Mesendoderm (in vitro differentiated cells): ENCODE results near the gene EVA1C.

Source experiments
- DNase-seq: peaks from one replicate; pipeline ENCODE4 v3.0.0; 2013
- H2AK5ac ChIP-seq: 2 replicates; pipeline ENCODE4 v1.6.1; 2013; ENCODE audit warnings: low read length, inconsistent platforms
- H2BK120ac ChIP-seq: 2 replicates; pipeline ENCODE4 v1.6.1; 2013; ENCODE audit warnings: low read depth, mild to moderate bottlenecking, low read length, moderate library complexity, mixed read lengths
- H2BK15ac ChIP-seq: replicated peaks from 2 replicates; pipeline ENCODE4 v1.6.1; 2013; ENCODE audit warnings: low read depth, mild to moderate bottlenecking, moderate library complexity
- H2BK5ac ChIP-seq: 2 replicates; pipeline ENCODE4 v1.6.1; 2013; ENCODE audit warnings: low read length, inconsistent platforms
- H3K18ac ChIP-seq: 2 replicates; pipeline ENCODE4 v1.6.1; 2013; ENCODE audit warnings: mild to moderate bottlenecking, low read length, mixed read lengths
- H3K23ac ChIP-seq: one replicate; pipeline ENCODE4 v1.6.1; 2013; ENCODE audit warnings: low read length
- H3K27ac ChIP-seq: 2 replicates; pipeline ENCODE4 v1.5.1; 2013; ENCODE audit warnings: low read depth, mild to moderate bottlenecking, inconsistent platforms, low read length, moderate library complexity
- H3K27me3 ChIP-seq: 2 replicates; pipeline ENCODE4 v1.6.1; 2013; ENCODE audit warnings: low read length, control low read depth, mild to moderate bottlenecking, inconsistent platforms; ENCODE audit not compliant: insufficient read depth, poor library complexity
- H3K36me3 ChIP-seq: 2 replicates; pipeline ENCODE4 v1.6.1; 2013; ENCODE audit warnings: low read length, inconsistent platforms; ENCODE audit not compliant: control insufficient read depth, insufficient read depth
- H3K4ac ChIP-seq: one replicate; pipeline ENCODE4 v1.6.1; 2013; ENCODE audit warnings: low read depth, mild to moderate bottlenecking, low read length, moderate library complexity
- H3K4me1 ChIP-seq: 2 replicates; pipeline ENCODE4 v1.6.1; 2013; ENCODE audit warnings: low read depth, low read length, inconsistent platforms; ENCODE audit not compliant: control insufficient read depth
- H3K4me2 ChIP-seq: 2 replicates; pipeline ENCODE4 v1.6.1; 2013; ENCODE audit warnings: low read length
- H3K4me3 ChIP-seq: 2 replicates; pipeline ENCODE4 v1.5.1; 2013; ENCODE audit warnings: mild to moderate bottlenecking, low read length
- H3K56ac ChIP-seq: one replicate; pipeline ENCODE4 v1.6.1; 2013; ENCODE audit warnings: low read length
- H3K79me1 ChIP-seq: 2 replicates; pipeline ENCODE4 v1.6.1; 2013; ENCODE audit warnings: low read length, inconsistent platforms
- H3K79me2 ChIP-seq: 2 replicates; pipeline ENCODE4 v1.6.1; 2013; ENCODE audit warnings: mild to moderate bottlenecking, low read length; ENCODE audit not compliant: control insufficient read depth, insufficient read depth
- H3K9ac ChIP-seq: 2 replicates; pipeline ENCODE4 v1.6.1; 2013; ENCODE audit warnings: low read length, inconsistent platforms
- H4K5ac ChIP-seq: one replicate; pipeline ENCODE4 v1.6.1; 2013; ENCODE audit warnings: low read length
- H4K8ac ChIP-seq: one replicate; pipeline ENCODE4 v1.6.1; 2013; ENCODE audit warnings: low read depth, mild to moderate bottlenecking, control low read depth, low read length, moderate library complexity
- WGBS: extraction: QIAGEN DNeasy Blood & Tissue Kit; methylation state at CpG from one replicate; pipeline ENCODE4 v1.1.7; 2013; ENCODE audit warnings: low lambda C conversion rate, missing lambda C conversion rate; ENCODE audit not compliant: insufficient coverage; ENCODE audit errors: extremely low coverage; 5-methylcytosine and 5-hydroxymethylcytosine counted together

Gene EVA1C

DNA sequence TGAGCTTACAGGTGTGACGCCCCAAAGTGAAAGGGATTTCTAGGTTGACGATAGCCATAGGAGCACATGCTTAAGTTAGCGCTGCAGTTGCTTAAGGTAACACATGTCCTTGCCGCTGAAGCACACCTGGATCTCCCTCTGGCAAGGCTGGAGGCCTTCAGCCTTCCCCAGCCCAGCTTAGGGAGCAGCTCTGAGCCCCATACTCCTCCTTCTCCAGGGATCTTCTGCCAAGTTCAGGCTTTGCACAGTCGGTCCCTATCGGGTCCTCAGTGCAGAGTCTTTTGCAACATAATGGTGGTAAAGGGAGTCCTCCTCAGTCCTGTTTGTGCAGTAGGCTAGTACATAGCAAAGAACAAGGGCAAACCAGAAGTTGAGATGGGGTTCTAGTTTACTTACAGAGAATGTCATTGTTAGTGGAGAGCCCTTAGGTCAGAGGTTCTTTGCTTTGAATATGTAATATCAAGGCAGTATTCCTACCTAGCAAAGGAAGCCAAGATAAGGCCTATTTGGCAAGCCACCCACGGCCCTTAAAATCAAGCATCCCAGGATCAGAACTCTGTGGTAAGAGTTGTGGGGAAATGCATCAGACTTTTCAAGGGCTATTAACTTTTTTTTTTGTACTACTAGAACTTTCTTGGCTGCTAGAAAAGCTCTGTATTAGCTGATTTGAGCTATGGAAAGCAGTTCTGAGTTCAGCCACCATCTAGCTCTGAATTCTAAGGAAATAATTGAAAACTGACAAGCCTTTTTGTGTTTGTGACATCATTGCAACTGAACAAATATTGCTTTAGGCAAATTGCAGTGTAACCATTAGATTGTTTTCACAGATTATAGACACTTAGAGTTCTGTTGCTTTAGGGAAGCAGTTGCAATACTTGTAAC, 1.4 kb downstream of the EVA1C start:
- Histone ChIP-seq H3K27ac (no peak overlapping the region), H3K23ac (no peak overlapping the region), H3K79me1 (no peaks in the 10 kb centered on the region), H2BK120ac (no peak overlapping the region), H2BK5ac (no peak overlapping the region), H3K18ac (no peak overlapping the region), H3K4me3 (no peak overlapping the region), H3K4me2 (no peak overlapping the region), H3K27me3 (peaks cover 25% of the 10 kb centered on the region), H4K5ac (no peak overlapping the region), H3K9ac (no peak overlapping the region), H3K4ac (no peak overlapping the region), H3K56ac (no peak overlapping the region), H2BK15ac (no peak overlapping the region), H3K79me2 (no peaks in the 10 kb centered on the region), H3K4me1 (no peaks in the 10 kb centered on the region), H4K8ac (no peak overlapping the region), H3K36me3 (no peaks in the 10 kb centered on the region), H2AK5ac (no peak overlapping the region)
- no CpG with 5 or more reads among the region's 7 CpGs for whole genome bisulfite sequencing
- DNase-seq: no peak

DNA sequence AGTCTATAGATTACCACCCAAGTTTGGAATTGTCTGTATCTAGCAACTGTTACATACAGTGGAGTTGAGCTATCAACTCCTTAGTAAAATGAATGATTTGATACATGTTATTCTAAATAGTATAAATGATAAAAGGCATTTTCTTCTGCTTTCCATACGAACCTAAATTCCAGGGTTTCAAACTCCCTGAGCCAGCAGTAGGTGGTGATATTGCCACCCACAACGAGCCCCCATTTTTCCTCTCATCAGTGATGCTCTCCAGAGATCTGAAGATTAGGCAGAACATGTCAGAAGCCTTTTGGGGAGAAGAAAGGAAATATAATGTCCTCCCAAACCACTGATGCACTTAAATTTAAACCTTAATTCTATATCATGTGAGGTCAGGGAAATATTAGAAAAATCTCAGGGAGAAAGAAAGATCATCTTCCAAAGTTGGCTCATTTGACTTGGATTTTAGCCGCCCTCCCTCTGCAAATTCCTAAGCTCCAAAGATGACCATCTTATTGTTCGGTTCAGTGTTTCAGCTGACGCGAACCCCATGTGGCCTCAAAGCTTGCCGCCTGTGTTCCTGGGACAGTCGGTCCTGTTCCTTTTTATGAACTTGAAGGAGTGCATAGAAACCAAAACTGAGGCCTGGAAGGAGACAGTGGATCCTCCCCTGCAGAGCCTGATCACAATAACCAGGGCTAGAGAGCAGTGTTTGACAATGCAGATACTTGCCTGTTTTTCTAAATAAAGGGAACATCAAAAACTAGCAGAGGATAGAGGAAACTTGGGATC, 2.3 kb downstream of the EVA1C start:
- no CpG with 5 or more reads among the region's 8 CpGs for WGBS
- no peak overlapping the region for H4K8ac ChIP-seq
- H3K4me2 ChIP-seq: no peak overlapping the region
- H2AK5ac ChIP-seq: no peak overlapping the region
- H3K23ac ChIP-seq: no peak overlapping the region
- H3K4ac ChIP-seq: no peak overlapping the region
- H2BK5ac ChIP-seq: no peak overlapping the region
- no peak overlapping the region for H2BK15ac ChIP-seq
- no peak overlapping the region for H2BK120ac ChIP-seq
- H3K4me3 ChIP-seq: no peak overlapping the region
- H3K56ac ChIP-seq: no peak overlapping the region
- H3K79me2 ChIP-seq: no peaks in the 10 kb centered on the region
- no peak overlapping the region for H4K5ac ChIP-seq
- no peaks in the 10 kb centered on the region for H3K36me3 ChIP-seq
- no peak overlapping the region for H3K18ac ChIP-seq
- DNase-seq: no peak
- H3K27me3 ChIP-seq: peaks cover 25% of the 10 kb centered on the region
- H3K4me1 ChIP-seq: no peaks in the 10 kb centered on the region
- no peak overlapping the region for H3K27ac ChIP-seq
- no peak overlapping the region for H3K9ac ChIP-seq
- no peaks in the 10 kb centered on the region for H3K79me1 ChIP-seq

DNA sequence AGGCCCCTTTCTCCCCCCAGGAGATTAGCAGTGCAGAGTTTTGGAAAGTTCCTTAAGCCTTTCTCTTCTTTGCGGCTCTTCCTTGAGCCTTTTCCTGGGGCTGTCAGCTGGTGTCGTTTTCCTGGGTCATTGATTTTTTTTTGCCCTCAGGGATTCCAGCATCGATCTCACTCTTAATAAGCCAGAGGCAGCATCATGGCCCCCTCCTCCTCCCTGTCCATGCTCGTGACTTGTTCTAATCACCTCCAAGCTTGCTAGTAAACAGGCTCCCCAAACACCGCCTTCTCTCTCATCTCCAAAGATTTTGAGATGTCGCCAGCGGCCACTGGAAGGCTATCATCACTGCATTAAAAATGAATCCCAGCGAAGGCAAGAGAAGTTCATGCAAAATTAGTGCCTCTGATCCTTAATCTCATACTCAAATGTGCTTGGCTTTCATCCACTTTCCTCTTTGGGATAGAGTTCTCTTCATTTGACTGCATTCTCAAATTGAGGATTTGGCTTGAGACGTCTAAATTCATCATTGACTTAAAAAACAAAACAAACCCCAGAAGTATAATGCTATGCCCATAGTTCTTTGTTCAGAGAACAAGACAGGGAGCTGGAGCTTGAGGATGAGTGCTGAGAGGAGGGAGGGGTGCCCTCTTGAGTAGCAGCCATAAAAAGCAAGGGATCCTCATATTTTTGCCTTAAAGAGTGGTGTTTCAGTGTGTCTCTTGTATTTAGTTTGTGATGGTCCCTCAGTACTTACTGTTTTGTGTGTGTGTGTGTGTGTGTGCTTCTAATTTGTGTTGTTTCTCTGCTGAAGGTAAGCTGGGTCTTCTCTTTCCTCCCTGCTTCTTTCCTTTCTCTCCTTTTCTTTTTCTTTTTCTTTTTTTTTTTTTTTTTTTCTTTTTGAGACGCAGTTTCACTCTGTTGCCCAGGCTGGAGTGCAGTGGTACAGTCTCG, 3.2 kb downstream of the EVA1C start:
- DNase-seq: no peak
- Histone ChIP-seq H3K79me1 (no peaks in the 10 kb centered on the region), H3K56ac (no peak overlapping the region), H3K27ac (no peak overlapping the region), H3K18ac (no peak overlapping the region), H3K79me2 (no peaks in the 10 kb centered on the region), H3K4me1 (no peaks in the 10 kb centered on the region), H2BK5ac (no peak overlapping the region), H3K4me3 (no peak overlapping the region), H4K5ac (no peak overlapping the region), H3K36me3 (no peaks in the 10 kb centered on the region), H2BK120ac (no peak overlapping the region), H3K4me2 (no peak overlapping the region), H3K4ac (no peak overlapping the region), H2BK15ac (no peak overlapping the region), H3K23ac (peak overlapping the region; percentile 66), H3K27me3 (peaks cover 24% of the 10 kb centered on the region), H2AK5ac (no peak overlapping the region), H4K8ac (no peak overlapping the region), H3K9ac (no peak overlapping the region)
- WGBS: no CpG with 5 or more reads among the region's 11 CpGs

DNA sequence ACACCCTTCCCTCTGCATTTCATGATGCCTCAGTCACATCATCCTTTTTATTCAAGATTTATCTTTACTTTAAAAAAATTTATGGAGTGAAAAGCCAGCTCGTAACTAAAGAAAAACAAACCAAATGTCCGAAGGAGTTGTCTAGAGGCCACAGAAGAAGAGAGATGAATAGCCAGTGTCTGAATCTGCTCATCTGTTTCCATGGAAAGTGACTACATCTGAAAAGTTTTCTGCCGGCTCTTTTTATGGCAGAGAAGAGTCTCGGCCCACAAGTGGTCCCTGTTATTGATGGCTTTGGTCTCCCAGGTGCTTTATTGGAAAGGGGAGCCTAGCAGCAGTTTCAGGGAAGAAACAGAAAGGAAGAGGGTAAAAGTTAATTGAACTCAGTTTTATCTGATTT, 5.6 kb downstream of the EVA1C start:
- H3K18ac ChIP-seq: no peak overlapping the region
- no CpG with 5 or more reads among the region's 4 CpGs for WGBS

DNA sequence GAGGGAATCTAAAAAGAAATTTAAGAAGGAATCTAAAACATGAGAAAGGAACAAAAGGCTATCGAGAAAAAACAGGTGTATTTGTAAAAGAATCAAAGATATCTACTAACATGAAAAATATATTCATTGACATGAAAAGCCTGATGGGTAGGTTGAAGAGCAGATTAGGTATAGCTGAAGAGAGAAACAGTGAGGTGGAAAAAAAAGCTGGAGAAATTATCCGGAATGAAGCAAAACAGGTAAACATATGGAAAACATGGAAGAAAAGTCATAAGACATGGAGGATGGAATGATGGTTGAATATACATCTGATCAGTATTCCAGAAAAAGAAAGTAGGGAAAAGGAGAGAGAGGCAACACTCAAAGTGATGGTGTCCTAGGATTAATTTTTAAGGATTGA, 9.6 kb downstream of the EVA1C start:
- no peaks in the 10 kb centered on the region for H3K79me1 ChIP-seq
- no CpG with 5 or more reads among the region's 2 CpGs for WGBS
- no peak overlapping the region for H4K8ac ChIP-seq
- H3K4me2 ChIP-seq: no peak overlapping the region
- H3K4me3 ChIP-seq: no peak overlapping the region
- no peaks in the 10 kb centered on the region for H3K27me3 ChIP-seq
- no peak overlapping the region for H3K27ac ChIP-seq
- H3K23ac ChIP-seq: no peak overlapping the region
- no peak overlapping the region for H3K56ac ChIP-seq
- H3K18ac ChIP-seq: no peak overlapping the region
- no peaks in the 10 kb centered on the region for H3K79me2 ChIP-seq
- no peak overlapping the region for H3K9ac ChIP-seq
- no peaks in the 10 kb centered on the region for H3K36me3 ChIP-seq
- no peak for DNase-seq
- H3K4ac ChIP-seq: no peak overlapping the region
- H2BK15ac ChIP-seq: no peak overlapping the region
- no peak overlapping the region for H2BK5ac ChIP-seq
- no peak overlapping the region for H2BK120ac ChIP-seq
- no peak overlapping the region for H2AK5ac ChIP-seq
- H3K4me1 ChIP-seq: no peaks in the 10 kb centered on the region
- no peak overlapping the region for H4K5ac ChIP-seq

More for the DNA sequence above, 5.6 kb downstream of the EVA1C start:
- no peak overlapping the region for H3K4ac ChIP-seq
- no peak for DNase-seq
- no peak overlapping the region for H3K23ac ChIP-seq
- no peak overlapping the region for H3K56ac ChIP-seq
- no peak overlapping the region for H2AK5ac ChIP-seq
- H3K79me2 ChIP-seq: no peaks in the 10 kb centered on the region
- H3K79me1 ChIP-seq: no peaks in the 10 kb centered on the region
- no peak overlapping the region for H2BK120ac ChIP-seq
- H2BK5ac ChIP-seq: no peak overlapping the region
- H3K27me3 ChIP-seq: peaks cover 7% of the 10 kb centered on the region
- H3K9ac ChIP-seq: no peak overlapping the region
- no peak overlapping the region for H4K5ac ChIP-seq
- H3K4me3 ChIP-seq: no peak overlapping the region
- H3K36me3 ChIP-seq: no peaks in the 10 kb centered on the region
- no peak overlapping the region for H3K4me2 ChIP-seq
- no peak overlapping the region for H3K27ac ChIP-seq
- no peaks in the 10 kb centered on the region for H3K4me1 ChIP-seq
- no peak overlapping the region for H4K8ac ChIP-seq
- no peak overlapping the region for H2BK15ac ChIP-seq
